ENCODE measurements around the gene AKAP13. TPM values are rescaled to one million over a fixed set of nuclear protein-coding genes. Genes with fewer than 3 reads are reported as not detected.

The AKAP13 gene
- polyA plus RNA-seq, 1 of the 3 experiments (the other 2 are of a cell fraction), result 8.4 TPM

DNA sequence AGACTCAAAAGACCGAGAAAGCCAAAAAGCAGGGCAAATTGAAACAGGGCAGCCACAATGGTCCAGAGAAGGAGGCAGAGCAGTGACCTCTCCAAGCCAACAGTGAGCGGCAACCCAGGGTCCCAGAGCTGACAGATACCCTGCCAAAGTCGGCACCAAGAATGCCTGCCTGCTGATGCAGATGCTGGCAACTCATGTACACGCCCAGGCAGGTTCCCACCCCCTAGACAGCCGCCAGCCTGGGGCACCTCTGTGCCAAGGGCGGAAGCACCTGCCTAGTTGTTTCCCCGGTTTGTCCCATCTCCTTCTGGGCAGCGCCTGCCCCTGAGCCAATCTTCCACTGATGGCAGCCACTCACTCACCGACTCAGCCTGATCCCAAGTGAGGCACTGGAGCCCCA is 392.3 kb downstream of the AKAP13 start:
- Histone ChIP-seq H3F3A (replicated peaks; ENCODE audit: insufficient read depth) (no peaks in the 10 kb centered on the region), H4K20me1 (ENCODE audit: insufficient read depth) (peaks cover 3% of the 10 kb centered on the region), H3K4me3 (ENCODE audit: low read depth in 2 of 2, low read length in 1 of 2) (no peak overlapping the region), H3K36me3 (replicated peaks in 1 of 2; ENCODE audit: control insufficient read depth in 1 of 2, insufficient read depth in 2 of 2, low read length in 1 of 2) (no peaks in the 10 kb centered on the region), H3K79me2 (ENCODE audit: insufficient read depth) (peaks cover 32% of the 10 kb centered on the region; the same call in 1 of the 2 replicates), H3K4me1 (ENCODE audit: control insufficient read depth in 1 of 2, insufficient read depth in 2 of 2, low read depth in 1 of 2, low read length in 1 of 2) (peaks cover 5 to 14% of the 10 kb centered on the region in 2 experiments; a peak in 2 of 4 replicates), H3K27me3 (ENCODE audit: insufficient read depth) (no peaks in the 10 kb centered on the region), H3K9ac (no peak overlapping the region), H3K9me2 (no peaks in the 10 kb centered on the region), H3K9me3 (no peaks in the 10 kb centered on the region), H3K27ac (ENCODE audit: low read depth in 2 of 2, low read length in 1 of 2) (no peak overlapping the region), H3K4me2 (no peak overlapping the region), H2AFZ (ENCODE audit: low read depth) (no peak overlapping the region)
- 100% methylated on average over 1 of the region's 9 CpGs for WGBS (ENCODE audit: low lambda C conversion rate)
- ChIA-PET CTCF (no interaction called here), POLR2A (no interaction called here)
- no peak for TF ChIP-seq SIN3A (IDR thresholded peaks at IDR 0.05; ENCODE audit: borderline replicate concordance, low read depth, low read length)
- no peak for TF ChIP-seq RFX5 (IDR thresholded peaks at IDR 0.05; ENCODE audit: low read length)
- no peak for TF ChIP-seq EZH2phosphoT487 (IDR thresholded peaks at IDR 0.05; ENCODE audit: borderline replicate concordance, low read depth)
- TF ChIP-seq, protein P1, sequence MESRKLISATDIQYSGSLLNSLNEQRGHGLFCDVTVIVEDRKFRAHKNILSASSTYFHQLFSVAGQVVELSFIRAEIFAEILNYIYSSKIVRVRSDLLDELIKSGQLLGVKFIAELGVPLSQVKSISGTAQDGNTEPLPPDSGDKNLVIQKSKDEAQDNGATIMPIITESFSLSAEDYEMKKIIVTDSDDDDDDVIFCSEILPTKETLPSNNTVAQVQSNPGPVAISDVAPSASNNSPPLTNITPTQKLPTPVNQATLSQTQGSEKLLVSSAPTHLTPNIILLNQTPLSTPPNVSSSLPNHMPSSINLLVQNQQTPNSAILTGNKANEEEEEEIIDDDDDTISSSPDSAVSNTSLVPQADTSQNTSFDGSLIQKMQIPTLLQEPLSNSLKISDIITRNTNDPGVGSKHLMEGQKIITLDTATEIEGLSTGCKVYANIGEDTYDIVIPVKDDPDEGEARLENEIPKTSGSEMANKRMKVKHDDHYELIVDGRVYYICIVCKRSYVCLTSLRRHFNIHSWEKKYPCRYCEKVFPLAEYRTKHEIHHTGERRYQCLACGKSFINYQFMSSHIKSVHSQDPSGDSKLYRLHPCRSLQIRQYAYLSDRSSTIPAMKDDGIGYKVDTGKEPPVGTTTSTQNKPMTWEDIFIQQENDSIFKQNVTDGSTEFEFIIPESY (IDR thresholded peaks at IDR 0.05; ENCODE audit: borderline replicate concordance, low read depth), result no peak
- TF ChIP-seq, protein P2, sequence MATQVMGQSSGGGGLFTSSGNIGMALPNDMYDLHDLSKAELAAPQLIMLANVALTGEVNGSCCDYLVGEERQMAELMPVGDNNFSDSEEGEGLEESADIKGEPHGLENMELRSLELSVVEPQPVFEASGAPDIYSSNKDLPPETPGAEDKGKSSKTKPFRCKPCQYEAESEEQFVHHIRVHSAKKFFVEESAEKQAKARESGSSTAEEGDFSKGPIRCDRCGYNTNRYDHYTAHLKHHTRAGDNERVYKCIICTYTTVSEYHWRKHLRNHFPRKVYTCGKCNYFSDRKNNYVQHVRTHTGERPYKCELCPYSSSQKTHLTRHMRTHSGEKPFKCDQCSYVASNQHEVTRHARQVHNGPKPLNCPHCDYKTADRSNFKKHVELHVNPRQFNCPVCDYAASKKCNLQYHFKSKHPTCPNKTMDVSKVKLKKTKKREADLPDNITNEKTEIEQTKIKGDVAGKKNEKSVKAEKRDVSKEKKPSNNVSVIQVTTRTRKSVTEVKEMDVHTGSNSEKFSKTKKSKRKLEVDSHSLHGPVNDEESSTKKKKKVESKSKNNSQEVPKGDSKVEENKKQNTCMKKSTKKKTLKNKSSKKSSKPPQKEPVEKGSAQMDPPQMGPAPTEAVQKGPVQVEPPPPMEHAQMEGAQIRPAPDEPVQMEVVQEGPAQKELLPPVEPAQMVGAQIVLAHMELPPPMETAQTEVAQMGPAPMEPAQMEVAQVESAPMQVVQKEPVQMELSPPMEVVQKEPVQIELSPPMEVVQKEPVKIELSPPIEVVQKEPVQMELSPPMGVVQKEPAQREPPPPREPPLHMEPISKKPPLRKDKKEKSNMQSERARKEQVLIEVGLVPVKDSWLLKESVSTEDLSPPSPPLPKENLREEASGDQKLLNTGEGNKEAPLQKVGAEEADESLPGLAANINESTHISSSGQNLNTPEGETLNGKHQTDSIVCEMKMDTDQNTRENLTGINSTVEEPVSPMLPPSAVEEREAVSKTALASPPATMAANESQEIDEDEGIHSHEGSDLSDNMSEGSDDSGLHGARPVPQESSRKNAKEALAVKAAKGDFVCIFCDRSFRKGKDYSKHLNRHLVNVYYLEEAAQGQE (IDR thresholded peaks at IDR 0.05; ENCODE audit: low read depth, low read length), result no peak
- TF ChIP-seq YY1 (IDR thresholded peaks at IDR 0.05; ENCODE audit: low read depth), result no peak
- TF ChIP-seq TCF12 (IDR thresholded peaks at IDR 0.05), result no peak
- TF ChIP-seq POLR2AphosphoS5 (IDR thresholded peaks at IDR 0.05; ENCODE audit: low read depth, low read length), result no peak
- TF ChIP-seq GABPA (IDR thresholded peaks at IDR 0.05; ENCODE audit: low read depth), result no peak
- no peak for DNase-seq

DNA sequence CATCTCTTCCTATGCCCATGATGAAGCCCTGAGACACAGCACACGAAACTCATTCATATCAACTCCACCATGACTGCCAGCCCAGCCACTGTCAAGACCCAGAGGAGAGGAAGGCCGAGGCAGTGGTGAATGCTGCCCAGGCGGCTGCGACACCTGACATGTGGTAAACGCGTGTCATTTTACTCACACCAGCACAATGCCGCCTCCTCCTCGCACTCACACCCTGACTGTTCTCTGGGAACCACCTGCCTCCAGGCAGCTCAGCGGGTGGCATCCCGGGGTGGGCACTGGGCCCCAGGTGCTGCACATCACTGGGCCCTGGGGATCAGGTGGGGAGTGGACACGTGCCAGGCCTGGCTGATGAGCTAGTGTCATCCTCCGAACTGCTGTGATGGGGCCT is 392.8 kb downstream of the AKAP13 start:
- H3K27me3 ChIP-seq (ENCODE audit: insufficient read depth), result no peaks in the 10 kb centered on the region
- no peaks in the 10 kb centered on the region for H3F3A ChIP-seq (replicated peaks; ENCODE audit: insufficient read depth)
- H4K20me1 ChIP-seq (ENCODE audit: insufficient read depth), result peaks cover 3% of the 10 kb centered on the region
- H3K4me2 ChIP-seq, result no peak overlapping the region
- DNase-seq, result no peak
- no peak overlapping the region for H3K27ac ChIP-seq (ENCODE audit: low read depth in 2 of 2, low read length in 1 of 2)
- H3K9ac ChIP-seq, result no peak overlapping the region
- H3K4me1 ChIP-seq (ENCODE audit: control insufficient read depth in 1 of 2, insufficient read depth in 2 of 2, low read depth in 1 of 2, low read length in 1 of 2), result peaks cover 5 to 20% of the 10 kb centered on the region in 2 experiments; a peak in 2 of 4 replicates
- no peak overlapping the region for H2AFZ ChIP-seq (ENCODE audit: low read depth)
- no peaks in the 10 kb centered on the region for H3K36me3 ChIP-seq (replicated peaks in 1 of 2; ENCODE audit: control insufficient read depth in 1 of 2, insufficient read depth in 2 of 2, low read length in 1 of 2)
- no peaks in the 10 kb centered on the region for H3K9me2 ChIP-seq
- peaks cover 36% of the 10 kb centered on the region; the same call in 1 of the 2 replicates for H3K79me2 ChIP-seq (ENCODE audit: insufficient read depth)
- 97% methylated on average over 10 of the region's 12 CpGs for WGBS (ENCODE audit: low lambda C conversion rate)
- no peaks in the 10 kb centered on the region for H3K9me3 ChIP-seq
- CTCF ChIA-PET, result no interaction called here
- POLR2A ChIA-PET, result no interaction called here
- H3K4me3 ChIP-seq (ENCODE audit: low read depth in 2 of 2, low read length in 1 of 2), result no peak overlapping the region
- TF ChIP-seq EP300 (IDR thresholded peaks at IDR 0.05; ENCODE audit: borderline replicate concordance in 1 of 2, low read depth in 1 of 2, low read length in 1 of 2), result no peak
- TF ChIP-seq TEAD4 (IDR thresholded peaks at IDR 0.05; ENCODE audit: borderline replicate concordance, insufficient read depth), result no peak
- TF ChIP-seq, protein P3, sequence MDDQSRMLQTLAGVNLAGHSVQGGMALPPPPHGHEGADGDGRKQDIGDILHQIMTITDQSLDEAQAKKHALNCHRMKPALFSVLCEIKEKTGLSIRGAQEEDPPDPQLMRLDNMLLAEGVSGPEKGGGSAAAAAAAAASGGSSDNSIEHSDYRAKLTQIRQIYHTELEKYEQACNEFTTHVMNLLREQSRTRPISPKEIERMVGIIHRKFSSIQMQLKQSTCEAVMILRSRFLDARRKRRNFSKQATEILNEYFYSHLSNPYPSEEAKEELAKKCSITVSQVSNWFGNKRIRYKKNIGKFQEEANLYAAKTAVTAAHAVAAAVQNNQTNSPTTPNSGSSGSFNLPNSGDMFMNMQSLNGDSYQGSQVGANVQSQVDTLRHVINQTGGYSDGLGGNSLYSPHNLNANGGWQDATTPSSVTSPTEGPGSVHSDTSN (IDR thresholded peaks at IDR 0.05), result no peak
- TF ChIP-seq RAD21 (IDR thresholded peaks at IDR 0.05; ENCODE audit: low read length), result no peak
- TF ChIP-seq JUND (IDR thresholded peaks at IDR 0.05), result no peak
- TF ChIP-seq, protein P2 (IDR thresholded peaks at IDR 0.05; ENCODE audit: low read depth, low read length), result no peak
- no peak for TF ChIP-seq FOXJ3 (CRISPR knock-in tag; IDR thresholded peaks at IDR 0.05)
- TF ChIP-seq, protein P4, sequence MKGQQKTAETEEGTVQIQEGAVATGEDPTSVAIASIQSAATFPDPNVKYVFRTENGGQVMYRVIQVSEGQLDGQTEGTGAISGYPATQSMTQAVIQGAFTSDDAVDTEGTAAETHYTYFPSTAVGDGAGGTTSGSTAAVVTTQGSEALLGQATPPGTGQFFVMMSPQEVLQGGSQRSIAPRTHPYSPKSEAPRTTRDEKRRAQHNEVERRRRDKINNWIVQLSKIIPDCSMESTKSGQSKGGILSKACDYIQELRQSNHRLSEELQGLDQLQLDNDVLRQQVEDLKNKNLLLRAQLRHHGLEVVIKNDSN (IDR thresholded peaks at IDR 0.05; ENCODE audit: borderline replicate concordance, low read depth), result no peak
- no peak for TF ChIP-seq EZH2phosphoT487 (IDR thresholded peaks at IDR 0.05; ENCODE audit: borderline replicate concordance, low read depth)
- no peak for TF ChIP-seq RXRA (IDR thresholded peaks at IDR 0.05; ENCODE audit: borderline replicate concordance, low read depth)

Data from SK-N-SH (cell line).